MM.1S (cell line): ENCODE results near the gene MPPED1.

Experiments
- DNase-seq: peaks from one replicate; pipeline ENCODE4 v3.0.0-alpha.2; 2015
- H2AFZ ChIP-seq: fragments of 300-600 bp; sonication (generic); 2 replicates; pipeline ENCODE4 v1.6.0; 2016; ENCODE audit warnings: antibody characterized with exemption, low read length
- H3F3A ChIP-seq: fragments of 300-600 bp; sonication (generic); 2 replicates; pipeline ENCODE4 v1.6.1; 2016; ENCODE audit warnings: mild to moderate bottlenecking, antibody characterized with exemption, low read length, moderate library complexity, mixed read lengths; ENCODE audit not compliant: insufficient read depth
- H3K27ac ChIP-seq: fragments of 300-600 bp; sonication (generic); 2 replicates; pipeline ENCODE4 v1.5.1; 2016; ENCODE audit warnings: mild to moderate bottlenecking, low read length
- H3K27me3 ChIP-seq: fragments of 300-600 bp; sonication (generic); replicated peaks from 2 replicates; pipeline ENCODE4 v1.6.0; 2016; ENCODE audit warnings: low read length; ENCODE audit not compliant: insufficient read depth
- H3K36me3 ChIP-seq: fragments of 300-600 bp; sonication (generic); replicated peaks from 2 replicates; pipeline ENCODE4 v1.6.1; 2016; ENCODE audit warnings: mild to moderate bottlenecking, low read length, mixed read lengths; ENCODE audit not compliant: insufficient read depth
- H3K4me1 ChIP-seq: fragments of 300-600 bp; sonication (generic); 2 replicates; pipeline ENCODE4 v1.6.1; 2016; ENCODE audit warnings: low read length, mixed read lengths
- H3K4me2 ChIP-seq: fragments of 300-600 bp; sonication (generic); 2 replicates; pipeline ENCODE4 v1.6.0; 2016; ENCODE audit warnings: low read depth, low read length
- H3K4me3 ChIP-seq: fragments of 300-600 bp; sonication (generic); 2 replicates; pipeline ENCODE4 v1.5.1; 2016; ENCODE audit warnings: low read length, mixed read lengths
- H3K79me2 ChIP-seq: fragments of 300-600 bp; sonication (generic); 2 replicates; pipeline ENCODE4 v1.6.1; 2016; ENCODE audit warnings: mixed run types, low read length, mixed read lengths
- H3K9ac ChIP-seq: fragments of 300-600 bp; sonication (generic); 2 replicates; pipeline ENCODE4 v1.6.1; 2016; ENCODE audit warnings: low read length, mixed read lengths
- H3K9me2 ChIP-seq: fragments of 300-600 bp; sonication (generic); replicated peaks from 2 replicates; pipeline ENCODE4 v1.6.1; 2016; ENCODE audit warnings: mild to moderate bottlenecking, low read length, mixed read lengths; ENCODE audit not compliant: insufficient read depth
- H3K9me3 ChIP-seq: fragments of 300-600 bp; sonication (generic); replicated peaks from 2 replicates; pipeline ENCODE4 v1.6.1; 2016; ENCODE audit warnings: mild to moderate bottlenecking, low read length, mixed read lengths; ENCODE audit not compliant: insufficient read depth
- H4K20me1 ChIP-seq: fragments of 300-600 bp; sonication (generic); 2 replicates; pipeline ENCODE4 v1.6.1; 2016; ENCODE audit warnings: mild to moderate bottlenecking, low read length, moderate library complexity, mixed read lengths; ENCODE audit not compliant: insufficient read depth
- EZH2 ChIP-seq: fragments of 300-600 bp; sonication (generic); optimal IDR thresholded peaks from 2 replicates; pipeline ENCODE3; 2017; ENCODE audit warnings: low read depth, mild to moderate bottlenecking, antibody characterized with exemption, low read length, mixed read lengths
- EZH2phosphoT487 ChIP-seq: fragments of 300-600 bp; sonication (generic); IDR thresholded peaks from 2 replicates; pipeline ENCODE4 v1.6.1; 2018; ENCODE audit warnings: antibody characterized with exemption, low read length
- TF ChIP-seq, protein P1 (sequence below): fragments of 300-600 bp; sonication (generic); IDR thresholded peaks from 2 replicates; pipeline ENCODE4 v1.5.1; 2016; ENCODE audit warnings: antibody characterized with exemption, low read length, mixed read lengths

Gene MPPED1

GRCh38 chr22:43512279-43512678 is 100.5 kb downstream of the MPPED1 start:
- no peaks in the 10 kb centered on the region for H3K79me2 ChIP-seq
- no peaks in the 10 kb centered on the region for H3F3A ChIP-seq
- H3K27me3 ChIP-seq = peaks cover 14% of the 10 kb centered on the region
- no peaks in the 10 kb centered on the region for H4K20me1 ChIP-seq
- H3K4me2 ChIP-seq = no peak overlapping the region
- no peak overlapping the region for H3K4me3 ChIP-seq
- no peak overlapping the region for H3K9ac ChIP-seq
- TF ChIP-seq EZH2 (no peak), EZH2phosphoT487 (no peak)
- TF ChIP-seq, protein P1, sequence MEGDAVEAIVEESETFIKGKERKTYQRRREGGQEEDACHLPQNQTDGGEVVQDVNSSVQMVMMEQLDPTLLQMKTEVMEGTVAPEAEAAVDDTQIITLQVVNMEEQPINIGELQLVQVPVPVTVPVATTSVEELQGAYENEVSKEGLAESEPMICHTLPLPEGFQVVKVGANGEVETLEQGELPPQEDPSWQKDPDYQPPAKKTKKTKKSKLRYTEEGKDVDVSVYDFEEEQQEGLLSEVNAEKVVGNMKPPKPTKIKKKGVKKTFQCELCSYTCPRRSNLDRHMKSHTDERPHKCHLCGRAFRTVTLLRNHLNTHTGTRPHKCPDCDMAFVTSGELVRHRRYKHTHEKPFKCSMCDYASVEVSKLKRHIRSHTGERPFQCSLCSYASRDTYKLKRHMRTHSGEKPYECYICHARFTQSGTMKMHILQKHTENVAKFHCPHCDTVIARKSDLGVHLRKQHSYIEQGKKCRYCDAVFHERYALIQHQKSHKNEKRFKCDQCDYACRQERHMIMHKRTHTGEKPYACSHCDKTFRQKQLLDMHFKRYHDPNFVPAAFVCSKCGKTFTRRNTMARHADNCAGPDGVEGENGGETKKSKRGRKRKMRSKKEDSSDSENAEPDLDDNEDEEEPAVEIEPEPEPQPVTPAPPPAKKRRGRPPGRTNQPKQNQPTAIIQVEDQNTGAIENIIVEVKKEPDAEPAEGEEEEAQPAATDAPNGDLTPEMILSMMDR = no peak
- H3K9me3 ChIP-seq = no peaks in the 10 kb centered on the region
- H3K9me2 ChIP-seq = no peaks in the 10 kb centered on the region
- H3K36me3 ChIP-seq = no peaks in the 10 kb centered on the region
- H3K27ac ChIP-seq = no peak overlapping the region
- no peak overlapping the region for H2AFZ ChIP-seq
- DNase-seq = no peak
- H3K4me1 ChIP-seq = no peaks in the 10 kb centered on the region

- Histone ChIP-seq H2AFZ (no peak overlapping the region), H3K79me2 (no peaks in the 10 kb centered on the region), H3K27ac (no peak overlapping the region), H3K4me1 (no peaks in the 10 kb centered on the region), H3K36me3 (no peaks in the 10 kb centered on the region), H4K20me1 (no peaks in the 10 kb centered on the region), H3K4me2 (no peak overlapping the region), H3F3A (no peaks in the 10 kb centered on the region), H3K27me3 (0 out of 2 replicates have a peak, but pooled peaks cover 7% of the 10 kb centered on the region), H3K4me3 (no peak overlapping the region), H3K9me2 (no peaks in the 10 kb centered on the region), H3K9ac (no peak overlapping the region), H3K9me3 (no peaks in the 10 kb centered on the region)
- TF ChIP-seq EZH2phosphoT487 (no peak), EZH2 (no peak)
- TF ChIP-seq, protein P1 = no peak
- no peak for DNase-seq
These were observed 102.8 kb downstream of the MPPED1 start for GRCh38 chr22:43514476-43515157.

GRCh38 chr22:43515411-43515810 is 103.6 kb downstream of the MPPED1 start:
- Histone ChIP-seq H3K4me2 (no peak overlapping the region), H3K9ac (no peak overlapping the region), H3K27ac (no peak overlapping the region), H3K36me3 (no peaks in the 10 kb centered on the region), H3F3A (no peaks in the 10 kb centered on the region), H3K9me2 (no peaks in the 10 kb centered on the region), H3K4me3 (no peak overlapping the region), H3K9me3 (no peaks in the 10 kb centered on the region), H3K4me1 (no peaks in the 10 kb centered on the region), H4K20me1 (no peaks in the 10 kb centered on the region), H3K79me2 (no peaks in the 10 kb centered on the region), H3K27me3 (0 out of 2 replicates have a peak, but pooled peaks cover 7% of the 10 kb centered on the region), H2AFZ (no peak overlapping the region)
- TF ChIP-seq EZH2phosphoT487 = no peak
- TF ChIP-seq EZH2 = no peak
- TF ChIP-seq, protein P1 = no peak
- DNase-seq = no peak
